HepG2 (cell line): ENCODE data around the gene KCNIP3. TPM values are rescaled to one million over a fixed set of nuclear protein-coding genes. Genes with fewer than 3 reads are reported as not detected.

Source experiments
- ATAC-seq: fragments of 200-7000 bp; cut with Tn5 transposase; 3 replicates; pipeline ENCODE4 v1.9.1; 2020; ENCODE audit warnings: mild to moderate bottlenecking, moderate library complexity
- BruUV-seq: library from RNA; stranded (reverse); fragments of 400-500 nt; replicated peaks from 2 replicates; lab custom pipeline; 2021; lab: Mats Ljungman, UMichigan
- CTCF ChIA-PET: fragments of 300-600 bp; formaldehyde crosslinking; extraction: SDS; loops from one replicate; lab custom pipeline; 2021; ENCODE audit warnings: low total read pairs, inconsistent platforms, low intra/inter-chr PET ratio; lab: Yijun Ruan, JAX
- POLR2A ChIA-PET: fragments of 350-600 bp; sonication (Branson Sonifier 250); formaldehyde crosslinking; loops from one replicate; lab custom pipeline; 2020; ENCODE audit warnings: antibody characterized with exemption, inconsistent platforms; lab: Yijun Ruan, JAX
- DNase-seq: peaks from one replicate; pipeline ENCODE4 v3.0.0-alpha.2; 2015; ENCODE audit warnings: low spot score
- FAIRE-seq: peaks from 3 replicates; lab custom pipeline; 2011; peaks lifted over from hg19 to GRCh38; lab: Jason Lieb, UNC
- H2AFZ ChIP-seq: one replicate; pipeline ENCODE4 v1.6.1; 2011; ENCODE audit warnings: low read length, inconsistent platforms
- H3K27ac ChIP-seq: fragments of 300-600 bp; 3 replicates; pipeline ENCODE4 v1.8.0; 2011; ENCODE audit warnings: mixed run types, mild to moderate bottlenecking, mixed read lengths, low read length, inconsistent platforms; ENCODE audit not compliant: insufficient read depth; ENCODE audit errors: extremely low read length
- H3K27me3 ChIP-seq, 2 experiments: fragments of 200-600 bp in 1 of 2; 2 replicates in 1 of 2; 3 replicates in 1 of 2; pipeline versions ENCODE4 v1.6.0 to v1.8.0; 2011; ENCODE audit warnings: low read length in 2 of 2, mild to moderate bottlenecking in 2 of 2, moderate library complexity in 2 of 2, inconsistent platforms in 1 of 2; ENCODE audit not compliant: insufficient read depth in 2 of 2, control insufficient read depth in 1 of 2
- H3K36me3 ChIP-seq, 2 experiments: fragments of 200-600 bp in 1 of 2; replicated peaks in 1 of 2; 2 replicates in 1 of 2; 3 replicates in 1 of 2; pipeline versions ENCODE4 v1.5.1 to v1.8.0; 2011; ENCODE audit warnings: low read length in 2 of 2, inconsistent platforms in 1 of 2; ENCODE audit not compliant: insufficient read depth in 2 of 2, control insufficient read depth in 1 of 2
- H3K4me1 ChIP-seq: 2 replicates; pipeline ENCODE4 v1.5.1; 2012; ENCODE audit warnings: low read length, inconsistent platforms; ENCODE audit not compliant: insufficient read depth
- H3K4me2 ChIP-seq: 2 replicates; pipeline ENCODE4 v1.6.0; 2011; ENCODE audit warnings: low read depth, low read length, inconsistent platforms
- H3K4me3 ChIP-seq, 3 experiments: fragments of 200-600 bp in 1 of 3; sonication (generic), shearing (Covaris generic) in 1 of 3; replicated peaks in 1 of 3; 2 replicates each; pipeline ENCODE4 v1.5.1; 2011 to 2016; ENCODE audit warnings: low read length in 3 of 3, inconsistent platforms in 2 of 3, low read depth in 2 of 3, mild to moderate bottlenecking in 2 of 3, control low read depth in 1 of 3, mixed read lengths in 1 of 3; ENCODE audit not compliant: insufficient read depth in 1 of 3
- H3K79me2 ChIP-seq: one replicate; pipeline ENCODE4 v1.6.1; 2011; ENCODE audit warnings: low read length, inconsistent platforms; ENCODE audit not compliant: insufficient read depth
- H3K9ac ChIP-seq: 2 replicates; pipeline ENCODE4 v1.6.0; 2011; ENCODE audit warnings: mild to moderate bottlenecking, low read depth, low read length, inconsistent platforms; ENCODE audit not compliant: insufficient read depth
- H3K9me3 ChIP-seq: 2 replicates; pipeline ENCODE4 v1.5.1; 2012; ENCODE audit warnings: mild to moderate bottlenecking, low read length
- H4K20me1 ChIP-seq: 2 replicates; pipeline ENCODE4 v1.6.0; 2011; ENCODE audit warnings: inconsistent platforms, mild to moderate bottlenecking, low read length, moderate library complexity; ENCODE audit not compliant: insufficient read depth
- CAMTA2 ChIP-seq: sonication (generic); formaldehyde crosslinking; IDR thresholded peaks from 2 replicates; pipeline ENCODE4 v1.4.0; 2020; ENCODE audit warnings: mild to moderate bottlenecking, missing genetic modification reagents, borderline replicate concordance
- LCORL ChIP-seq, 2 experiments: fragments of 450-650 bp in 1 of 2; sonication (generic) in 1 of 2; formaldehyde crosslinking in 1 of 2; IDR thresholded peaks; 2 replicates each; pipeline versions ENCODE4 v1.5.0 to v1.6.1; 2017 to 2020; ENCODE audit warnings: antibody characterized with exemption in 1 of 2, missing genetic modification reagents in 1 of 2
- MAFF ChIP-seq: IDR thresholded peaks from 2 replicates; pipeline ENCODE4 v1.6.1; 2011; ENCODE audit warnings: low read depth, low read length, improper control_type of control experiment
- POLR2A ChIP-seq, 2 experiments: IDR thresholded peaks; 2 replicates each; pipeline ENCODE4 v1.6.1; 2011; ENCODE audit warnings: low read depth in 2 of 2, low read length in 2 of 2, mild to moderate bottlenecking in 1 of 2, moderate library complexity in 1 of 2; ENCODE audit not compliant: insufficient read depth in 1 of 2
- PPARG ChIP-seq: conservative IDR thresholded peaks from 2 replicates; pipeline ENCODE4 v1.6.1; 2016; ENCODE audit warnings: missing biosample characterization, missing genetic modification reagents
- REPIN1 ChIP-seq: sonication (generic); formaldehyde crosslinking; IDR thresholded peaks from 2 replicates; pipeline ENCODE4 v1.8.0; 2022; ENCODE audit warnings: missing genetic modification reagents, low read depth, mild to moderate bottlenecking, borderline replicate concordance
- RFXANK ChIP-seq: IDR thresholded peaks from 2 replicates; pipeline ENCODE4 v1.6.1; 2016
- ZKSCAN1 ChIP-seq: fragments of 150-350 bp; IDR thresholded peaks from 2 replicates; pipeline ENCODE4 v1.6.1; 2014; ENCODE audit warnings: low read length
- ZNF446 ChIP-seq: sonication (generic); formaldehyde crosslinking; IDR thresholded peaks from 2 replicates; pipeline ENCODE4 v1.5.0; 2020; ENCODE audit warnings: mild to moderate bottlenecking, missing genetic modification reagents
- ZNF468 ChIP-seq: sonication (generic); formaldehyde crosslinking; IDR thresholded peaks from 2 replicates; pipeline ENCODE4 v1.8.0; 2022; ENCODE audit warnings: mild to moderate bottlenecking, moderate library complexity, missing genetic modification reagents
- ZNF766 ChIP-seq: sonication (generic); formaldehyde crosslinking; IDR thresholded peaks from 2 replicates; pipeline ENCODE4 v1.5.0; 2020; ENCODE audit warnings: missing genetic modification reagents, borderline replicate concordance
- WGBS: methylation state at CpG from one replicate; pipeline ENCODE4 v1.1.6; 2017; ENCODE audit warnings: low lambda C conversion rate; 5-methylcytosine and 5-hydroxymethylcytosine counted together
- in situ Hi-C: cut with HindIII; loops from 2 replicates; pipeline ENCODE4 v1.10.0; 2017; ENCODE audit warnings: low pct_unique_long_range_greater_than_20kb; ENCODE audit not compliant: extremely low pct_ligation_motif_present
- intact Hi-C: fragments of 100-400 bp; cut with micrococcal nuclease; formaldehyde crosslinking; loops from one replicate; pipeline ENCODE4 v1.10.0; 2022; ENCODE audit not compliant: unreplicated experiment
- polyA plus RNA-seq, 8 experiments: library from polyadenylated mRNA; depleted of rRNA in 3 of 8; stranded (reverse) in 7 of 8; unstranded in 1 of 8; fragments of >200 nt; fragmentation: Illumina TruSeq in 4 of 8; extraction: Trizol in 4 of 8; gene quantifications; 2 replicates each; pipeline versions ENCODE4 v1.2.1 to v1.2.3, GENCODE V29; 2011 to 2016; ENCODE audit warnings: low read depth in 4 of 8, missing spikeins in 1 of 8, mixed read lengths in 1 of 8; ENCODE audit not compliant: insufficient read depth in 1 of 8
- total RNA-seq, 5 experiments: library from RNA; depleted of rRNA; stranded (reverse); fragments of >200 nt; fragmentation: Illumina TruSeq; extraction: Trizol; gene quantifications; 2 replicates each; pipeline ENCODE4 v1.2.3, GENCODE V29; 2016; ENCODE audit warnings: low read depth in 1 of 5
- TF ChIP-seq, protein P1 (sequence below): IDR thresholded peaks from 2 replicates; pipeline ENCODE4 v1.6.1; 2016
- TF ChIP-seq, protein P2 (sequence below): sonication (generic); formaldehyde crosslinking; IDR thresholded peaks from 2 replicates; pipeline ENCODE4 v1.5.0; 2020; ENCODE audit warnings: missing genetic modification reagents
- TF ChIP-seq, protein P3 (sequence below): sonication (generic); formaldehyde crosslinking; IDR thresholded peaks from 2 replicates; pipeline ENCODE4 v1.4.0; 2020; ENCODE audit warnings: missing genetic modification reagents
- TF ChIP-seq, protein P4 (sequence below): sonication (generic); formaldehyde crosslinking; IDR thresholded peaks from 2 replicates; pipeline ENCODE4 v1.5.0; 2020; ENCODE audit warnings: mild to moderate bottlenecking, missing genetic modification reagents
- TF ChIP-seq, protein P5 (sequence below): sonication (generic); formaldehyde crosslinking; IDR thresholded peaks from 2 replicates; pipeline ENCODE4 v1.8.1; 2022; ENCODE audit warnings: mild to moderate bottlenecking, missing genetic modification reagents
- TF ChIP-seq, protein P6 (sequence below): sonication (generic); formaldehyde crosslinking; IDR thresholded peaks from 2 replicates; pipeline ENCODE4 v1.8.0; 2022; ENCODE audit warnings: missing genetic modification reagents, mild to moderate bottlenecking, inconsistent platforms, borderline replicate concordance

KCNIP3 gene
- total and polyA plus RNA-seq, 2 of the 13 experiments (the other 11 are each of a cell fraction or from before 2014, with no cell fraction given), result not detected

DNA sequence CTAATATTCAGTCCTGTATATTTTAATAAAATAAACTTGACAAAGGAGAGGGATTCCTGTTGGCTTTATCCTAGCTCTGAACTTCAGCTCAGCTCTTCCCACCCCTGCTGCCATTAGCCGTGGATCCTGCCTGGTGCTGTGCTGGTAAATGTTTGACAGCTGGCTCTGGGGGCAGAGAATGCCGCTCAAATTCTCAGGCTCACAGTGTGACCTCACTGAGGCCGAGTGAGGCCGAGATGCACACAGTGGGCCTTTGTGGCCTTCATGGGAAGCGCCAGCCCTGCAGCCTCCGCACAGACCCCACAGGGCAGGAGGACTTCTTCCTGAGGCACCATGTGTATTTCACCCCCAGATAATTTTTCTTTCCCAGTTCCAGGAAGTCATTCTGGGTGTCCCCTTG, 88.9 kb downstream of the KCNIP3 start:
- Histone ChIP-seq H3K27ac (no peak overlapping the region), H3K4me1 (peaks cover 50% of the 10 kb centered on the region), H3K27me3 (no peaks in the 10 kb centered on the region), H4K20me1 (no peaks in the 10 kb centered on the region), H3K79me2 (no peaks in the 10 kb centered on the region), H3K4me2 (peak overlapping the region; percentile 28), H3K9ac (no peak overlapping the region), H2AFZ (no peak overlapping the region), H3K4me3 (peak overlapping the region in 1 of 3 experiments; percentile 3; a peak in 1 of 6 replicates), H3K9me3 (no peaks in the 10 kb centered on the region), H3K36me3 (no peaks in the 10 kb centered on the region)
- ChIA-PET CTCF (no interaction called here), POLR2A (interaction anchor here (0.8 kb wide), 1 partner anchor 17 kb away, joined by 3 read pairs; no protein-coding TSS in a partner anchor)
- DNase-seq (no peak), FAIRE-seq (no peak), ATAC-seq (peak; percentile 2; the same call in 1 of the 3 replicates)
- no TSS peak for BruUV-seq
- intact Hi-C loops, result no loop called here
- 22% methylated on average over 6 of the region's 6 CpGs for WGBS
- in situ Hi-C loops, result no loop called here
- TF ChIP-seq ZNF446 (CRISPR knock-in tag), result no peak
- no peak for TF ChIP-seq POLR2A (IDR thresholded peaks at IDR 0.05; ENCODE audit: insufficient read depth in 1 of 2, low read depth in 2 of 2, low read length in 2 of 2)
- no peak for TF ChIP-seq PPARG (CRISPR knock-in tag)
- TF ChIP-seq LCORL (IDR thresholded peaks at IDR 0.05), result no peak
- TF ChIP-seq LCORL (CRISPR knock-in tag; IDR thresholded peaks at IDR 0.05), result 0 out of 2 replicates have a peak, but pooled peaks have one; percentile 6
- TF ChIP-seq, protein P1, sequence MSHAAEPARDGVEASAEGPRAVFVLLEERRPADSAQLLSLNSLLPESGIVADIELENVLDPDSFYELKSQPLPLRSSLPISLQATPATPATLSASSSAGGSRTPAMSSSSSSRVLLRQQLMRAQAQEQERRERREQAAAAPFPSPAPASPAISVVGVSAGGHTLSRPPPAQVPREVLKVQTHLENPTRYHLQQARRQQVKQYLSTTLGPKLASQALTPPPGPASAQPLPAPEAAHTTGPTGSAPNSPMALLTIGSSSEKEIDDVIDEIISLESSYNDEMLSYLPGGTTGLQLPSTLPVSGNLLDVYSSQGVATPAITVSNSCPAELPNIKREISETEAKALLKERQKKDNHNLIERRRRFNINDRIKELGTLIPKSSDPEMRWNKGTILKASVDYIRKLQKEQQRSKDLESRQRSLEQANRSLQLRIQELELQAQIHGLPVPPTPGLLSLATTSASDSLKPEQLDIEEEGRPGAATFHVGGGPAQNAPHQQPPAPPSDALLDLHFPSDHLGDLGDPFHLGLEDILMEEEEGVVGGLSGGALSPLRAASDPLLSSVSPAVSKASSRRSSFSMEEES, result no peak
- no peak for TF ChIP-seq ZNF766 (CRISPR knock-in tag)
- no peak for TF ChIP-seq CAMTA2 (CRISPR knock-in tag)
- TF ChIP-seq, protein P2, sequence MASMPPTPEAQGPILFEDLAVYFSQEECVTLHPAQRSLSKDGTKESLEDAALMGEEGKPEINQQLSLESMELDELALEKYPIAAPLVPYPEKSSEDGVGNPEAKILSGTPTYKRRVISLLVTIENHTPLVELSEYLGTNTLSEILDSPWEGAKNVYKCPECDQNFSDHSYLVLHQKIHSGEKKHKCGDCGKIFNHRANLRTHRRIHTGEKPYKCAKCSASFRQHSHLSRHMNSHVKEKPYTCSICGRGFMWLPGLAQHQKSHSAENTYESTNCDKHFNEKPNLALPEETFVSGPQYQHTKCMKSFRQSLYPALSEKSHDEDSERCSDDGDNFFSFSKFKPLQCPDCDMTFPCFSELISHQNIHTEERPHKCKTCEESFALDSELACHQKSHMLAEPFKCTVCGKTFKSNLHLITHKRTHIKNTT (CRISPR knock-in tag), result no peak
- no peak for TF ChIP-seq MAFF
- TF ChIP-seq, protein P3, sequence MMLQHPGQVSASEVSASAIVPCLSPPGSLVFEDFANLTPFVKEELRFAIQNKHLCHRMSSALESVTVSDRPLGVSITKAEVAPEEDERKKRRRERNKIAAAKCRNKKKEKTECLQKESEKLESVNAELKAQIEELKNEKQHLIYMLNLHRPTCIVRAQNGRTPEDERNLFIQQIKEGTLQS (CRISPR knock-in tag), result no peak
- TF ChIP-seq, protein P4, sequence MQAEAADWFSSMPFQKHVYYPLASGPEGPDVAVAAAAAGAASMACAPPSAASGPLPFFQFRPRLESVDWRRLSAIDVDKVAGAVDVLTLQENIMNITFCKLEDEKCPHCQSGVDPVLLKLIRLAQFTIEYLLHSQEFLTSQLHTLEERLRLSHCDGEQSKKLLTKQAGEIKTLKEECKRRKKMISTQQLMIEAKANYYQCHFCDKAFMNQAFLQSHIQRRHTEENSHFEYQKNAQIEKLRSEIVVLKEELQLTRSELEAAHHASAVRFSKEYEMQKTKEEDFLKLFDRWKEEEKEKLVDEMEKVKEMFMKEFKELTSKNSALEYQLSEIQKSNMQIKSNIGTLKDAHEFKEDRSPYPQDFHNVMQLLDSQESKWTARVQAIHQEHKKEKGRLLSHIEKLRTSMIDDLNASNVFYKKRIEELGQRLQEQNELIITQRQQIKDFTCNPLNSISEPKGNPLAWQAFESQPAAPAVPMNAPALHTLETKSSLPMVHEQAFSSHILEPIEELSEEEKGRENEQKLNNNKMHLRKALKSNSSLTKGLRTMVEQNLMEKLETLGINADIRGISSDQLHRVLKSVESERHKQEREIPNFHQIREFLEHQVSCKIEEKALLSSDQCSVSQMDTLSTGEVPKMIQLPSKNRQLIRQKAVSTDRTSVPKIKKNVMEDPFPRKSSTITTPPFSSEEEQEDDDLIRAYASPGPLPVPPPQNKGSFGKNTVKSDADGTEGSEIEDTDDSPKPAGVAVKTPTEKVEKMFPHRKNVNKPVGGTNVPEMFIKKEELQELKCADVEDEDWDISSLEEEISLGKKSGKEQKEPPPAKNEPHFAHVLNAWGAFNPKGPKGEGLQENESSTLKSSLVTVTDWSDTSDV (CRISPR knock-in tag), result no peak
- TF ChIP-seq RFXANK (CRISPR knock-in tag), result no peak
- TF ChIP-seq REPIN1, result 0 out of 2 replicates have a peak, but pooled peaks have one; percentile 16
- TF ChIP-seq, protein P5, sequence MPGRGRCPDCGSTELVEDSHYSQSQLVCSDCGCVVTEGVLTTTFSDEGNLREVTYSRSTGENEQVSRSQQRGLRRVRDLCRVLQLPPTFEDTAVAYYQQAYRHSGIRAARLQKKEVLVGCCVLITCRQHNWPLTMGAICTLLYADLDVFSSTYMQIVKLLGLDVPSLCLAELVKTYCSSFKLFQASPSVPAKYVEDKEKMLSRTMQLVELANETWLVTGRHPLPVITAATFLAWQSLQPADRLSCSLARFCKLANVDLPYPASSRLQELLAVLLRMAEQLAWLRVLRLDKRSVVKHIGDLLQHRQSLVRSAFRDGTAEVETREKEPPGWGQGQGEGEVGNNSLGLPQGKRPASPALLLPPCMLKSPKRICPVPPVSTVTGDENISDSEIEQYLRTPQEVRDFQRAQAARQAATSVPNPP (CRISPR knock-in tag), result no peak
- TF ChIP-seq, protein P6, sequence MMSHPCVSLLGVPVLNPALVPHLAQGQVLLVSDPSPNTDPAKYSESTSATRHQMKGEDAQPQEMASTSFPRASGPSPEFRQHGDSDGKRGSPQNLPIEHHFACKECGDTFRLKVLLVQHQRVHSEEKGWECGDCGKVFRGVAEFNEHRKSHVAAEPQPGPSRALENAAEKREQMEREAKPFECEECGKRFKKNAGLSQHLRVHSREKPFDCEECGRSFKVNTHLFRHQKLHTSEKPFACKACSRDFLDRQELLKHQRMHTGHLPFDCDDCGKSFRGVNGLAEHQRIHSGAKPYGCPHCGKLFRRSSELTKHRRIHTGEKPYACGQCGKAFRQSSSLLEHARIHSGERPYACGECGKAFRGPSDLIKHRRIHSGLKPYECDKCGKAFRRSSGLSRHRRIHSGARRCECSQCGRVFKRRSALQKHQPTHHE (CRISPR knock-in tag), result no peak
- peak; percentile 85 for TF ChIP-seq ZKSCAN1
- TF ChIP-seq ZNF468 (CRISPR knock-in tag), result no peak
